GM08714 (cell line): ENCODE measurements around the gene USP13.
A peak's percentile ranks its signal among the peaks of the same experiment; 100 is the strongest.
"Not testable (repeated sequence)": the region's sequence is repeated elsewhere in the genome, so short reads cannot be mapped to it uniquely, and the experiment has no call there.

Experiments
- H3K4me3 ChIP-seq: fragments of 200-500 bp; sonication (Bioruptor generic); 2 replicates; pipeline ENCODE4 v1.5.1; 2014; ENCODE audit warnings: mild to moderate bottlenecking, low read length, inconsistent platforms
- ZNF274 ChIP-seq: IDR thresholded peaks from 2 replicates; pipeline ENCODE4 v1.6.1; 2012; ENCODE audit warnings: mild to moderate bottlenecking, low read depth, low read length

The USP13 gene

DNA sequence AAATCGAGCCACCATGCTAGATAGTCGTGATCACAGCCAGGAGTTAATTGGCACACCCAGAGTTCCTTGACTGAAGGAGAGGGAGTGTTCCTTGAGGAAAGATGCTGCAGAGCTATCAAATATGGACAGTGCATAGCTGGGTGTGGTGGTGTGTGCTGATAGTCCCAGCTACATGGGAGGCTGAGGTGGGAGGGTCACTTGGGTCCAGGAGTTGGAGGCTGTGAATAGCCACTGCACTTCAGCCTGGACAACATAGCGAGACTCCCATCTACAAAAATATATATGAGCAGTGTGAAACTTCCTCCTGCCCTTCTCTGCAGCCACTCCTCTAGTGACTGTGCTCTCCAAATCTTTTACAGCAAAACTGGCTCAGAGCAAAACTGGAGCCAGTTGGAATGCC is 10.0 kb upstream of the USP13 start:
- no peak overlapping the region for H3K4me3 ChIP-seq
- no peak for TF ChIP-seq ZNF274

DNA sequence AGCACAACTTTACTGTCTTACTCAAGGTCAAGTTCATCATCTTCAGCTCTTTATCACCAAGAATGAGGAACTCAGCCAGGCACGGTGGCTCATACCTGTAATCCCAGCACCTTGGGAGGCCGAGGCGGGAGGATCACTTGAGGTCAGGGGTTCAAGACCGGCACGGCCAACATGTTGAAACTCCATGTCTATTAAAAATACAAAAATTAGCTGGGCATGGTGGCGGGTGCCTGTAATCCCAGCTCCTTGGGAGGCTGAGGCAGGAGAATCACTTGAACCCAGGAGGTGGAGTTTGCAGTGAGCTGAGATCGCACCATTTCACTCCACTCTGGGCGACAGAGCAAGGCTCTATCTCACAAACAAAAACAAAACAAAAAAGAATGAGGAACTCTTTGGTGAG is 9.0 kb upstream of the USP13 start:
- not testable (repeated sequence) for H3K4me3 ChIP-seq

DNA sequence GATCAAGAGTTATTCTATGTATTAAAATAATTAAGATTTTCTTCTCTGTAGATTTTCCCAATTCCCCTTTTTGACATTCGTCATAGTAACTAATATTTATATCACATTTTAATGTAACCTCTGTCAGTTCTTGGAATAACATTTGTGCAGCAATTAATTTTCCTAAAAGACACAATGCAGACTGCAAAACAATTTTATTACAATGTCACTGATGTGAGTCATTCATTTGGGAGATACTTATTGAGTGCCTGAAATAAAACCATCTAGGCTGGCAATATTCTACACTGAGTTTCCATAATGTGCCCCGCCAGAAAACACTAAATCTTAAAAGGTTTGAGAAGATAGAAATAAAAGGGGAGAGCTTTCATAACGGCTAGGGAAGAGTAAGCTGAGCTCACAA is 6.7 kb upstream of the USP13 start:
- no peak overlapping the region for H3K4me3 ChIP-seq
- no peak for TF ChIP-seq ZNF274

DNA sequence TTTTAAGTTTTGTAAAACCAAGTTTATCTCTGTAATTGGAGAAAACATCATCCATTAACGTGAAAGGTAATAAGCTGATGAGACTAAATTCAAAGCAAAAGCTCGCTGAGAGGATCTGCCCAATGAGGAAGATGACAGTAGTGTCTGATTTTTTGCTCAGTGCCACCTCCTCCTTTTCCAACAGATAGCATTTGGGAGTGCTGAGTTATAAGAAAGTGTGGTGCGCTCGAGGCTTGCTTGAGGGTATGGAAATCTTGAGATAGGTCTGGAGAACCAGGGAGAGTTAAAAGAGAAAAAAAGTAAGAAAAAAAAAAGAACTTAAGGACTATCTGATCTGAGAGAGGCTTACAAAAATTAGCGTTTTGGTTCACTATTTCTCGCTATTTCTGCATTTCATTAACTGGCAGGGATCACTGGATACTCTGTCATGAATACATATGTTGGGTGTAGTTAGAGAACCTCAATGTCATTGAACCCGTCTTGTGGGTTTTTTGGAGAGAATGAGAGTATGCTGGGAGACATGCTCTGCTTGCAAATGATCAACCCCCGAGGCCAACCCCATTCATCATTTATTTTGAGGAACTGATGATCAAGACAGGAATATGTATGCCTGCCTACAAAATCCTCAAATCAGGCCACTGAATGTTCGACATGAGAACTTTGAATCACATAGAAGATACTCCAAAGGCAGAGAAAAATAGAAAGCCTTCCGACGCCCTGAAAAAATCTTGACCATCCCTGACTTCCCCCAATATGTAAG is 973 bp upstream of the USP13 start:
- H3K4me3 ChIP-seq = peak overlapping the region; percentile 90
- no peak for TF ChIP-seq ZNF274

DNA sequence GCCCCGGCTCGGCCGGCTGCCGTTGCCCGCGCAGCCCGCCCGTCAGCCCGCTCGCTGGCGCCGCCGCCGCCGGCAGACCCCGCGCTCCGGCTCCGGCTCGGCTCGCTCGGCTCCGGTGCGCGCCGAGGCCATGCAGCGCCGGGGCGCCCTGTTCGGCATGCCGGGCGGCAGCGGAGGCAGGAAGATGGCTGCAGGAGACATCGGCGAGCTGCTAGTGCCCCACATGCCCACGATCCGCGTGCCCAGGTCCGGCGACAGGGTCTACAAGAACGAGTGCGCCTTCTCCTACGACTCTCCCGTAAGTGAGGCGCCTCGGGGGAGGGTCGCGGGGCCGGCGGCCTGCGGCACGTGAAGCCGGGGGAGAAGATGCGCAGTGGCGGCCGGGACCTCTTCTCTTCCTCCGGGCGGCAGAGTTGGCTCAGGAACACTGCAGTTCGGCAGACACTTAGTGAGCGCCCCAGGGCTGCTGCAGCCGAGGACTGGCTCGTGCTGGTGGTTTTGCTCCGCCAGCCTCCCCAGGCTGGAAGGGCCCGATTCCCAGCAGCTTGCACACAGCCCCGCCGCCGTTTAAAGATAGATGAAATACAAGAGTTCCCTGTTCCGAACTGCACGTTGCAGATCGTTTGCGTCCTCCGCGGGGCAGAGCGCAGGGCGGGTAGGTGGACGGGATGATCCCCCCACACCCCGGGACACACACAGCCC is 407 bp downstream of the USP13 start:
- H3K4me3 ChIP-seq = peak overlapping the region; percentile 90

DNA sequence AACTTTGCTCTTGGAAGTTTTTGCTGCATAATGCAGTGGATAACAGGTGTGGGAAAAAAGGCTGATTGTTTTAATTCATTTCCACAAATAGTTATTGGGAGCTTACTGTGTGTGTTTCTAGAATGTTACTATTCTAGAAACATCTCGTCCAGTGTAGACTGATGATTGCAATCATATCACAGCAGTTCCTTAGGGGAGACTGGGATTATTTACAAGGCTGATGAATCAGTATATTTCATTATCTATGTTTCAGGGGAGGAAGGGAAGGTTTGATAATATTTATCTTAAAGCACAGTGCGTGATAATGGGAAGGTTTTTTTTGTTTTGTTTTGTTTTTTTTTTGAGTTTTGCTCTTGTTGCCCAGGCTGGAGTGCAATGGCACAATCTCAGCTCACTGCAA is 2.4 kb downstream of the USP13 start:
- TF ChIP-seq ZNF274 = no peak
- no peak overlapping the region for H3K4me3 ChIP-seq

More for the DNA sequence above, 407 bp downstream of the USP13 start:
- no peak for TF ChIP-seq ZNF274

DNA sequence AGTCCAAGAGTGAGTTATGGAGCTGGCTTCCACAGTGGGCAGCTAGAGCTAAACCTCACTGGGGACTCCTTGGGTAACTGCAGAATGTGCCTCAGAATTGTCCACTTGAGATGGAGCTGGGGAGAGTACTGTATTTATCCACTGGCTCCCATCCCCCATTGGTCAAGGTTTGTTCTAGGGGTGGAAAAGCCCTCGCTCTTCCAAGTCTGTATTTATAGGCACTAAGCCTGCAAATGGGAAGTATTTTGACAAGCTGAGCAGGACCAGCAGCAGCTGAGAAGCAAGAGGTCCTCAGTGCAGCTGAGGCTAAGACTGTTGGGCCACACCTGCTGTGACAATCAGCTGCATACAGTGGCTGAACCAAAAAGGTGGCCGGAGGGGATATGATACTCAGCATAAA is 5.8 kb downstream of the USP13 start:
- no peak for TF ChIP-seq ZNF274
- H3K4me3 ChIP-seq = no peak overlapping the region

DNA sequence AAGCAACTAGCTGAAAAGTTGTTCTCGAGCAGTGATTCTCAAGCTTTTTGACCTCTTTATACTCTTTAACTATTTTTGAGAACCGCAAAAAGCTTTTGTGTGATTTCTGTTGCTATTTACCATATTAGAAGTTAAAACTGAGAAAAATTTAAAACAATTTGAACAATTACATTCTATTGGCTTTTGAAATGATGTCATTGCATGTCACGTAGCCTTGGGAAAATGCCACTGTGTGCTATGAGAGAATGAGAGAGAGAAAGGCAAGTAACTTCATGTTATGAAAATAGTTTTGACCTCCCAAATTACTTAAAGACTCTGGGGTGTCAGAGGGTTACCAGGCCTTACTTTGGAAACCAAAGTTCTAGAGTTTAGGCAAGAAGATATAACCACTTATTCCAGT is 8.0 kb downstream of the USP13 start:
- TF ChIP-seq ZNF274 = no peak
- H3K4me3 ChIP-seq = no peak overlapping the region

DNA sequence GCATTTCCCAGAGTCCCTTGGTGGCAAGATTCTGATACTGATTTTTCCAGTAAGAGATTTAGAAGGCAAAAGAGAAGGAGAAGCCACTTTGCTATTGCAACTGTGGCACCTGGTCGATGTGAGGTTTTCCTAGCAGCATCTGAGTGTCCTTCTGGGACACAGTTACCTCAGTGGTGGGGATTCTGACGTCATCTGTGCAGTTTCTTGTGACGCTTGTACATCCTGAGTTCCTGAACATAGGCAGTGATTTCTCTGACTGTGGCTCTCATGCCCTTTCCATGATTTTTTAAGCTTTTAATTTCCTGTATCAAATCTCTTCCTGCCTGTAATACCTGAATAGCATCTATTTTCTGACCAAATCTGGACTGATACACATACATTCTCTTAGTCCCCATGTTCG is 8.9 kb downstream of the USP13 start:
- no peak for TF ChIP-seq ZNF274
- H3K4me3 ChIP-seq = no peak overlapping the region

DNA sequence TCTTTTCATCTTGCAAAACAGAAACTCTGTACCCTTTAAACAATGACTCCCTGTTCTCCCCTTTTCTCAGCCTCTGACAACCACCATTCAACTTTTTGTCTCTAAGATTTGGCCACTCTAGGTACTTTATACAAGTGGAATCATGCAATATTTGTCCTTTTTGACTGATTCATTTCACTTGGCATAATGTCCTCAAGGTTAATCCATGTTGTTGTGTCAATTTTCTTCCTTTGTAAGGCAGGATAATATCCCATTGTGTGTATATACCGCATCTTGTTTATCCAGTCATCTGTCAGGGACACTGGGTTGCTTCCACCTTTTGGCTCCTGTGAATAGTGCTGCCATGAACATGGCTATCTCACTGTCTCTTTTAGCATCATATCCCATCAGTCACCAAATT is 10.3 kb downstream of the USP13 start:
- no peak for TF ChIP-seq ZNF274
- H3K4me3 ChIP-seq = no peak overlapping the region

DNA sequence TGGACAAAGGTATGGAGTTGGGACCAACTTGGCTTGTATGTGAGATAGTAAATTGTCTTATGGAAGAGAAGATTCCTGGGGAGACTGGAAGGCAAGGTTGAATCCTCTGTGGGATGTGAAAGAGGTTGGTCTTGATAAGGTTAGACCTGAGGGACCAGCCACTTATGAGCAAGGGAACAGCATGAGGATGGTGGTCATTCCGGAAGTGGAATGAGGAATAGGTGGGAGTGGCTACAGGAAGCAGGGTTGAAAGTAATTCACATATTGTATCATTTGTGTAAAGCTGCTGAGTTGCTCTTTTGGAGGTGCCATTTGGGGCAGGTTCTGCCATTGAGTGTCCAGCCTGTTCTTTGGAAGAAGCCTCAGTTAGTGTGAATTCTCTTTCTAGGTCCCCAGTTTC is 13.2 kb downstream of the USP13 start:
- no peak for TF ChIP-seq ZNF274

DNA sequence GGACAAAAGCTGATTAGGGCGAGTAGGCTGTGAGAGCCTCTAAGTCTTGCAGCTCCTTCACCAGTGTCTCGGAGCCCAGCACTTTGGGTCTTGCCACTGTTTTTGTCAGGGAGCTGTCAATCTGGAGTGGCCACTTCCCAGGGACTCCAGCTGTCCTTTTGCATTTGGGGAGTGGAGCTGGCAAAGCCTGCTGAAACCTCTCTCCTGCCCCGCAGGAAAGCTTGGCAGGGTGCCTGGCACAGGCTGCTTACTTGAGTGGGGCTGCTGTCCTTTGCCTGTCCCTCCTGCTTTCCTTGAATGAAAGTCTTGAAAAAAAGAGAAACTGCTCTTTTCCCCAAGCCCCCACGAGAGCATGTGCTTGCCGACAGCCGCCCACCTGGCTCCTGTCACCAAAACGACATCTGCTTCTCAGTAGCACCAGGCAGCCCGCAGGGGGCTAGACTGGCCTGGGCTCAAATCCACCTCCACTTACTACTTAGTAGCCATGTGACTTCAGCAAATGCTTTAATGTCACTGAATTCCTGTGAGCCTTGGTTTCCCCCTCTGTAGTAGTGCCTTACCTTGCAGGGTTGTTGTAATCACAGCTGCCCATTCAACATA is 13.7 kb downstream of the USP13 start:
- H3K4me3 ChIP-seq = no peak overlapping the region
- no peak for TF ChIP-seq ZNF274

More for the DNA sequence above, 13.2 kb downstream of the USP13 start:
- H3K4me3 ChIP-seq = no peak overlapping the region

DNA sequence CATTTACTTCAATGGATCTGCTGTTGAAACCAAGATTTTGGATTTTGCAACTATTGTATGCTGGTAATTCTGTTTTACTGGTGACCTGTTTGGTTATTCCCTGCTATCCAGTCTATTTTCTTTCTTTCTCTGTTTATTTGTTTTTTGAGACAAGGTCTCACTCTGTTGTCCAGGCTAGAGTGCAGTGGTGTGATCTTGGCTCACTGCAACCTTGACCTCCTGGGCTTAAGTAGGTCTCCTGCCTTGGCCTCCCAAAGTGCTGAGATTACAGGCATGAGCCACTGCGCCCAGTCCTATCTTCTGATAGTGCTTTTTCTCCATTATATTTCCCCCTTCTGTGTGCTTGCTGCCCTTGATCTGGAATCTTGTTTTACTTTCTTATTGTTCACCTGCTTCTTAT is 15.6 kb downstream of the USP13 start:
- H3K4me3 ChIP-seq = no peak overlapping the region
- TF ChIP-seq ZNF274 = no peak

DNA sequence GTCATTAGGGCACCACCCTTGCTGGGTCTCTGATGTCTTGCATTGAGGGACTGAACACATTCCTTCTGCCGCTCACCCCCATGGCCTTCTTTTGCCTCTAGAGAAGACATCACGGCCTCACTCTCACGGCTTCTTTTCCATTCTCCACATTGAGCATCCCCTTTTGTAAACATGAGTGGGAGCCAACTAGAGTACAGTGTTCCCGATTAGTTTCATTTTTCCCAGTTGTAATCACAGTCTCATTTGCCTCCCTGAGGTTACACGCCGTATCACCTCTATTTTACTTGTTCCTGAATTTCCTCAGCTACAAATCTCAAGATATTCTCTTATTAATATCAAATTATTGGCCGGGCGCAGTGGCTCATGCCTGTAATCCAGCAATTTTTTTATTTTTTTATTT is 17.5 kb downstream of the USP13 start:
- TF ChIP-seq ZNF274 = no peak
- H3K4me3 ChIP-seq = no peak overlapping the region

DNA sequence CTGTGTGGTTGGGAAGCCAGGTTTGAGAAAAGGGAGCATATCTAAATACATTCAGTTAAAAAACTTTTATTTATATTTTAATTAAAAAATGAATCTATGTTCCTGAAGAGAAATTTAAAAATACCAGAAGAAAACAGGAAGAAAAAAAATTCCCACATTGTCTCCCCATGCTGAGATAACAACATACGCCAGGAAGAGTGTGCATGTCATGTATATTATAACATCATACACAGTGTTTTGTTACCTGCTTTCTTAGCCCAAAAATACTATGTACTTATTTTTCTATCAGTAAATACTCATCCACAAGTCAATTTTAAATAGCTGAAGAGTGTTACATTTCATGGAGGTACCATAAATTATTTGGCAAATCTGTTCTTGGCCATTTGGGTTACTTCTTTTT is 18.5 kb downstream of the USP13 start:
- H3K4me3 ChIP-seq = no peak overlapping the region
- no peak for TF ChIP-seq ZNF274
